Right renal cortex interstitium (tissue), 3 donors: ENCODE data around the gene LEKR1. TPM values are rescaled to one million over a fixed set of nuclear protein-coding genes. Genes with fewer than 3 reads are reported as not detected.
"Not testable (repeated sequence)": the region's sequence is repeated elsewhere in the genome, so short reads cannot be mapped to it uniquely, and the experiment has no call there.

Experiments used
- DNase-seq, 3 donors: peaks; one replicate each; pipeline ENCODE4 v3.0.0-alpha.2; 2013; ENCODE audit warnings: low read depth in 3 of 3, low spot score in 2 of 3
- polyA plus RNA-seq, 3 donors: library from polyadenylated mRNA; unstranded; fragments of 120-200 nt; gene quantifications; one replicate each; pipeline ENCODE4 v1.2.1, GENCODE V29; 2013; ENCODE audit not compliant: insufficient read length in 3 of 3

Gene LEKR1
- polyA plus RNA-seq, 3 donors: 2.3 to 2.6 (median 2.5) TPM

GRCh38 chr3:156897851-156898250 lies 71.7 kb downstream of the LEKR1 start:
- DNase-seq: not testable (repeated sequence)

- no peak for DNase-seq
These were observed 72.2 kb downstream of the LEKR1 start for GRCh38 chr3:156898296-156898880.

GRCh38 chr3:156899951-156900350 lies 73.8 kb downstream of the LEKR1 start:
- DNase-seq: no peak

GRCh38 chr3:156902916-156903315 lies 76.8 kb downstream of the LEKR1 start:
- DNase-seq: no peak

- DNase-seq: no peak
These were observed 80.1 kb downstream of the LEKR1 start for GRCh38 chr3:156906275-156906674.

- no peak for DNase-seq
These were observed 82.2 kb downstream of the LEKR1 start for GRCh38 chr3:156908398-156908797.

- no peak for DNase-seq
These were observed 83.9 kb downstream of the LEKR1 start for GRCh38 chr3:156910022-156910421.

- DNase-seq: not testable (repeated sequence)
These were observed 84.7 kb downstream of the LEKR1 start for GRCh38 chr3:156910831-156911230.

GRCh38 chr3:156914300-156914699 lies 88.1 kb downstream of the LEKR1 start:
- DNase-seq: not testable (repeated sequence)

- no peak for DNase-seq
These were observed 89.2 kb downstream of the LEKR1 start for GRCh38 chr3:156915372-156915771.

GRCh38 chr3:156918746-156919145 lies 92.6 kb downstream of the LEKR1 start:
- no peak for DNase-seq

GRCh38 chr3:156919818-156920217 lies 93.7 kb downstream of the LEKR1 start:
- DNase-seq: no peak

GRCh38 chr3:156920399-156920798 lies 94.2 kb downstream of the LEKR1 start:
- DNase-seq: no peak

- no peak for DNase-seq
These were observed 97.2 kb downstream of the LEKR1 start for GRCh38 chr3:156923349-156923748.

GRCh38 chr3:156938724-156939123 lies 112.6 kb downstream of the LEKR1 start:
- no peak for DNase-seq

- DNase-seq: no peak
These were observed 113.2 kb downstream of the LEKR1 start for GRCh38 chr3:156939315-156939714.

GRCh38 chr3:156941311-156941710 lies 115.2 kb downstream of the LEKR1 start:
- no peak for DNase-seq

- no peak for DNase-seq
These were observed 122.5 kb downstream of the LEKR1 start for GRCh38 chr3:156948402-156949210.

- no peak for DNase-seq
These were observed 125.9 kb downstream of the LEKR1 start for GRCh38 chr3:156952011-156952410.

GRCh38 chr3:156957715-156958114 lies 131.6 kb downstream of the LEKR1 start:
- DNase-seq: no peak

- DNase-seq: no peak
These were observed 136.9 kb downstream of the LEKR1 start for GRCh38 chr3:156963096-156963495.

- DNase-seq: no peak
These were observed 138.4 kb downstream of the LEKR1 start for GRCh38 chr3:156964577-156964976.
